ENCODE data around the gene RDH16.
"Not testable (repeated sequence)": the region's sequence is repeated elsewhere in the genome, so short reads cannot be mapped to it uniquely, and the experiment has no call there.

The RDH16 gene

DNA sequence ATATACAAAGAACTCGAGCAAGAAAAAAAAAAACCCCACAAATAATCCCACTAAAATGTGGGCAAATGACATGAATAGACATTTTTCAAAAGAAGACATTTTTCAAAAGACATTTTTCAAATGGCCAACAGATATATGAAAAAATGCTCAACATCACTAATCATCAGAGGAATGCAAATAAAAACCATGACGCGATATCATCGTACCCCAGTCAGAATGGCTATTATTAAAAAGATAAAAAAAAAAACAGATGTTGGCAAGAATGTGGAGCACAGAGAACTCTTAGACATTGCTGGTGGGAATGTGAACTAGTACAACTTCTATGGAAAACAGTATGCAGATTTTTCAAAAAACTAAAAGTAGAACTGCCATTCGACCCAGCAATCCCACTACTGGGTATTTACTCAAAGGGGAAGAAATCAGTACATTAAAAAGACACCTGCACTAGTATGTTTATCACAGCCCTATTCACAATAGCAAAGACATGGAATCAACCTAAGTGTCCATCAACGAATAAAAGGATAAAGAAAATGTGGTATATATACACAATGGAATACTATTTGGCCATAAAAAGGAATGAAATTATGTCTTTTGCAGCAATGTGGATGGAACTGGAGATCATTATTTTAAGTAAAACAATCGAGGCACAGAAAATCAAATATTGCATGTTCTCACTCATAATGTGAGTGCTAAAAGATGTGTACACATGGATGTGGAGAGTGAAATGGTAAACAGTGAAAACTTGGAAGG, 32.6 kb upstream of the RDH16 start:
- in situ Hi-C loops (cut with HindIII; ENCODE audit: low sequenced_read_pairs), result loop anchor here (5.0 to 10.0 kb wide), 2 partner anchors 47 to 235 kb away; partner anchors contain the start of gene PRIM1

DNA sequence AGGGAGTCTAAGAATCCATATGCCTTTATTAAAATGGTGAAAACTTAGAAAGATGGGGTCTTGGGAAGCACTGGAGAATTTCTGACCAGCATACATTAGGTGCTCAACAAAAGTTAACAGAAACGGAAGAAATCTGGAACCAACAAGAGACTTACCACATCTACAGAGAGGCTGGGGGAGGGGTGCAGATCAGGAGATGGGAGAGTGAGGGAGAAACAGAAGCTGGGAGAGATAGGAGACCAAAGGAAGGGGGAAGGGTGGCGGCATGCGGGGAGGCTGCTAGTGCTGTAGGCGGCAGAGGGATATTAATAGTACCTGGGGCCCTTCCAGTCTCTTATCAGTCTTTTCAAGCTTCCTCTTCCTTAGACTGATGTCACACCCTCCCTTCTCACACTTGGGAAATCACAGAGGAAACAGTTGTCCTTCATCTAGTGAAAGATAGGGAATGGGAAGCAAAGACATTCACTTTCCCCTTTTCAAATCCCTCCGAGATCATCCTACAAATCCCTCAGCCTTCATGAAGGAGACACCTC, 30.9 kb upstream of the RDH16 start:
- in situ Hi-C loops (cut with HindIII; ENCODE audit: low sequenced_read_pairs), result loop anchor here (5.0 to 10.0 kb wide), 2 partner anchors 49 to 233 kb away; partner anchors contain the start of gene PRIM1

DNA sequence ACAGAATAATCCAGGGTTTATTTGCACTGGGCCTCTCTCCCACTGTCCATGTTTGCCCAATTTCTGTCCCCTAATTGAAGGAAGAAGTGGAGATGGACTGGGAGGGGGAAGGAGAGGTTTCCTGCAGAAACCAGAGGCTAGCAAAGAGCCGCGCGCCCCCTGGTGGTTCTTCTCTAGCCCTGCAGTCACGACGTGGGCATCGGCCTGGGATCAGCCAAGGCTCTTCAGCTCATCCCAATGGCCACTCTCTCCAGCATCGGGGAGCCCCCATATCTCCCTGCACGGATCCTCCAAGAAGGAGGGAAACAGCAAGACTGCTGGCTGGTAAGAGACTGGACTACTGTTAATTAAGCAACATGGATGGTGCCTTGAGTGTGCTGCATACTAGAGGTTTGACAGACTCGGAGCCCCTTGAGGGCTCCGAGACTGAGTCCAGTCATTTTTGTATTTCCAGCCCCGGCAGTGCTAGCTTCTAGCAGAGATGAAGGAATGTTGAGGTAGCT, 30.2 kb upstream of the RDH16 start:
- in situ Hi-C loops (cut with HindIII; ENCODE audit: low sequenced_read_pairs), result loop anchor here (5.0 to 10.0 kb wide), 2 partner anchors 50 to 233 kb away; partner anchors contain the start of gene PRIM1

DNA sequence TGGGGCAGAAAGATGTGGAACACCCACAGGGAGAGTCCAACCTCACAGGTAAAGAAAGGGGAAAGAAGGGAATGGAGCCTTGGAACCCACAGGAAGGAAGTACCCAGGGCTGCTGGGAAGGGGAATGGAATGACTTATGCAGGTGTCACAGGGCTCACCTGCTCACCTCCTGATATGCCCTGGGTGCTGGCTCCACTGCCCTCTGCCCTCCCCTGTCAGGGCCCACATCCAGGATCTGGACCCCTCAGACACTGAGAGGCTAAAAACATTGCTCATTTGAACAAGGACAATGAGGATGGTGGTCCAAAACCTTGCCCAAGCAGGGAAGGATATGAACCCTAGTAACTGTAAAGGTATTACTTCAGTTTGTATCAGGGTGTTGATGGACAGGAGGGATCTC, 29.6 kb upstream of the RDH16 start:
- in situ Hi-C loops (cut with HindIII; ENCODE audit: low sequenced_read_pairs), result loop anchor here (5.0 to 10.0 kb wide), 2 partner anchors 50 to 232 kb away; partner anchors contain the start of gene PRIM1

GRCh38 chr12:56985714-56986113, 28.3 kb upstream of the RDH16 start:
- in situ Hi-C loops (cut with HindIII; ENCODE audit: low sequenced_read_pairs), result loop anchor here (5.0 to 10.0 kb wide), 2 partner anchors 52 to 231 kb away; partner anchors contain the start of gene PRIM1

DNA sequence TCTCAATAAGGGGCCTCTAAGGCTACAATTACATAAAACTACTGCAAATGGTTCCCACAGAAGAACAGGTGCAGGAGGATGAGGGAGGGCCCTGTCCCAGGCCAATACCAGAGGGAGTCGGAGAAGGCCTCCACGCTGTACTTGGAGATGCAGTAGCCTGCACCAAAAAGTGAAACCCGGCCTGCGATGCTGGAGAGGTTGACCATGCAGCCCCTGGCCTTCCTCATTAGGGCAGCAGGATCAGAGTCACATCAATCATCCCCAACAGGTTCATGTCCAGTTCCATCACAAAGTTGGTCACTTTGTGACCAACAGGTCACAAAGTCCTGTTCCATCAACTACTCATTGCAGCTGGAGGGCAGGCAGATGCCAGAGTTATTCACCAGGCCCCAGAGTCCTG, 26.0 kb upstream of the RDH16 start:
- in situ Hi-C loops (cut with HindIII; ENCODE audit: low sequenced_read_pairs), result loop anchor here (10.0 kb wide), 1 partner anchor 229 kb away; the partner anchor contains the start of gene PRIM1

- in situ Hi-C loops (cut with HindIII; ENCODE audit: low sequenced_read_pairs), result loop anchor here (10.0 kb wide), 1 partner anchor 228 kb away; the partner anchor contains the start of gene PRIM1
Measured at GRCh38 chr12:56982578-56983236, 25.3 kb upstream of the RDH16 start.

GRCh38 chr12:56980941-56981530, 23.6 kb upstream of the RDH16 start:
- in situ Hi-C loops (cut with HindIII; ENCODE audit: low sequenced_read_pairs), result loop anchor here (10.0 kb wide), 1 partner anchor 226 kb away; the partner anchor contains the start of gene PRIM1

DNA sequence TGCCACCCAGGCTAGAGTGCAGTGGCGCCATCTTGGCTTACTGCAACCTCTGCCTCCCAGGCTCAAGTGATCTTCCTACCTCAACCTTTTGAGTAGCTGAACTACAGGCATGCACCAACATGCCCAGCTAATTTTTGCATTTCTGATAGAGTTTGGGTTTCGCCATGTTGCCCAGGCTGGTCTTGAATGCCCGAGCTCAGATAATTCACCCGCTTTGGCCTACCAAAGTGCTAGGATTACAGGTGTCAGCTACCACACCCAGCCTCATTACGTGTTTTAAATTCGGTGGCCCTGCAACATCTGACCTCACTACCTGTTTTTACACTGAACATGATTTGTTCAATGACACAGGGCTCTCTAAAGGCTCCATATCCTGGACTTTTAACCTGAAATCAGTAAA, 22.9 kb upstream of the RDH16 start:
- in situ Hi-C loops (cut with HindIII; ENCODE audit: low sequenced_read_pairs), result loop anchor here (10.0 kb wide), 1 partner anchor 225 kb away; the partner anchor contains the start of gene PRIM1

DNA sequence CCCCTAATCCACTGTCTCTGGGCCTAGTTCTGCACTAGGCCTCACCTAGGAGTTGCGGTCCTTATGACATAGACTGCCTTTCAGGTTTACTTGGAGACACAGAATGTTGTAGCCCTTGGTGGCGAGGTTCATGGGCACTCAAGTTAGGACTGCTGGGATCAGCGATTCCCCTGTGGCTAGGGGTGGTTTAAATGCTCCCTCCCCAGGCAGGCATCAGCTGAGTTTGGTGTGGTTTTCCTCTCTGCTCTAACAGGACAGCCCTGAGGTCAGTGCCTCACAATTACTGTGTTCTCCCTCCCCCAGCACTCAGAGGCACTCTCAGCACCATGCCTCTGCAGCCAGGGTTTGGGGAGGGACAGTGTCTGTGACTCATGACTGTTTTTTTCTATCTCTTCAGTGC, 22.2 kb upstream of the RDH16 start:
- in situ Hi-C loops (cut with HindIII; ENCODE audit: low sequenced_read_pairs), result loop anchor here (10.0 kb wide), 1 partner anchor 225 kb away; the partner anchor contains the start of gene PRIM1

DNA sequence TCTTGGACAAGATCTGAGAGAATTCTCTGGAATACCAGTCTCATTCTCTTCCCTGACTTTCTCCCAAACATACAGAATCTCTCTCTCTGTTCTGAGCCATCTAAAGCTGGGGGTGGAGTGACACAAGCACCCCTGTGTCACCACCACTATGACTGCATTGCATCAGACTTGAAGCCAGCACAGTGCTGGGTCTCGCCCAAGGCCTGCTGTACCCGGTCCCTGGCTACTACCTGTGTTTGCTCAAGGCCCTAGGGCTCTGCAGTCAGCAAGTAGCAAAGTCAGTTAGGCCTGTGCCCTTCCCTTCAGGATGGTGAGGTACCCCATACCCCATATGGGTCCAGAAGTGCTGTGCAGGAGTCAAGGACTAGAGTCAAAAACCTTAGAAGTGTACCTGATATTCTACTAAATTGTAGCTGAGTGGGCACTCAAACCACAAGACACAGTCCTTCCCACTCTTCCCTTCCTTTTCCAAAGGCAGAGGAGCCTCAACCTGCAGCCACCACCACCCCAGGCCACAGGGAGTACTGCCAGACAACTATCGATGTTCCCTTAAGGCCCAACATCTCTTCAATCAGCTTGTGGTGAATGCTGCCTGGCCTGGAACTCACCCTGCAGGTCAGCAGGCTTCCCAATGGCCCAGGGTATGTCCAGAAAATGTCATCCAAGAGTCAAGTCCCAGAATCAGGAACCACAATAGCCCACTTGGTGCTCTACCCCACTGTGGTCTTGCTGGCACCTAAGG, 21.2 kb upstream of the RDH16 start:
- in situ Hi-C loops (cut with HindIII; ENCODE audit: low sequenced_read_pairs), result no loop called here

DNA sequence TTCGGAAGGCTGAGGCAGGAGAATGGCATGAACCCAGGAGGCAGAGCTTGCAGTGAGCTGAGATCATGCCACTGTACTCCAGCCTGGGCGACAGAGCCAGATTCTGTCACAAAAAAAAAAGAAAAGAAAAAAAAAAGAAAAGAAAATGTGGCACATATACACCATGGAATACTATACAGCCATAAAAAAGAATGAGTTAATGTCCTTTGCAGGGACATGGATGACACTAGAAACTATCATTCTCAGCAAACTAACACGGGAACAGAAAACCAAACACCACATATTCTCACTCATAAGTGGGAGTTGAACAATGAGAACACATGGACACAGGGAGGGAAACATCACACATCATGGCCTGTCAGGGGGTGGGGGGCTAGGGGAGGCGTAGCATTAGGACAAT, 20.0 kb upstream of the RDH16 start:
- in situ Hi-C loops (cut with HindIII; ENCODE audit: low sequenced_read_pairs), result not testable (repeated sequence)

DNA sequence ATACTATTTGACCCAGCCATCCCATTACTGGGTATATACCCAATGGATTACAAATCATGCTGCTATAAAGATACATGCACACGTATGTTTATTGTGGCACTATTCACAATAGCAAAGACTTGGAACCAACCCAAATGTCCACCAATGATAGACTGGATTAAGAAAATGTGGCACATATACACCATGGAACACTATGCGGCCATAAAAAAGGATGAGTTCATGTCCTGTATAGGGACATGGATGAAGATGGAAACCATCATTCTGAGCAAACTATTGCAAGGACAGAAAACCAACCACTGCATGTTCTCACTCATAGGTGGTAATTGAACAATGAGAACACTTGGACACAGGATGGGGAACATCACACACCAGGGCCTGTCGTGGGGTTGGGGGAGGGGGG, 16.8 kb upstream of the RDH16 start:
- in situ Hi-C loops (cut with HindIII; ENCODE audit: low sequenced_read_pairs), result not testable (repeated sequence)

DNA sequence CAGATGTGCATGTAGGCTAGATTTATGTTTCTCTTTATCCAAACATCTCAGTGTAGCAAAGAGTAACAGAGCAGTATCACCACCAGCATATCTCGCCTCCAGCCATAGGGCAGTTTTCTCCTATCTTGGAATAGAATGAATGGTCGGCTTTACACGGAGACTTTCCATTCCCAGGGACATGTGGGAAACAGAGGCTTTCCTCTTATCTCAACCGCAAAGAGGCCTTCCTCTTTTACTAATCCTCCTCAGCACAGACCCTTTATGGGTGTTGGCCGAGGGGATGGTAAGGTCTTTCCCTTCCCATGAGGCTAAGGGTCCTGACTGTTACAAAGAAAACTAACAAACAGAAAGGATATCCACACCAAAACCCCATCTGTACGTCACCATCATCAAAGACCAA, 11.5 kb upstream of the RDH16 start:
- in situ Hi-C loops (cut with HindIII; ENCODE audit: low sequenced_read_pairs), result not testable (repeated sequence)

DNA sequence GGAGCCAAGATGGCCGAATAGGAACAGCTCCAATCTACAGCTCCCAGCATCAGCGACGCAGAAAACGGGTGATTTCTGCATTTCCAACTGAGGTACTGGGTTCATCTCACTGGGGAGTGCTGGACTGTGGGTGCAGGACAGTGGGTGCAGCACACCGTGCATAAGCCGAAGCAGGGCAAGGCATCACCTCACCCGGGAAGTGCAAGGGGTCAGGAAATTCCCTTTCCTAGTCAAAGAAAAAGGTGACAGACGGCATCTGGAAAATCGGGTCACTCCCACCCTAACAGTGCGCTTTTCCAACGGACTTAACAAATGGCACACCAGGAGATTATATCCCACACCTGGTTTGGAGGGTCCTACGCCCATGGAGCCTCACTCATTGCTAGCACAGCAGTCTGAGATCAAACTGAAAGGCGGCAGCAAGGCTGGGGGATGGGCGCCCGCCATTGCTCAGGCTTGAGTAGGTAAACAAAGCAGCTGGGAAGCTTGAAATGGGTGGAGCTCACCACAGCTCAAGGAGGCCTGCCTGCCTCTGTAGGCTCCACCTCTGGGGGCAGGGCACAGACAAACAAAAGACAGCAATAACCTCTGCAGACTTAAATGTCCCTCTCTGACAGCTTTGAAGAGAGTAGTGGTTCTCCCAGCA, 8.7 kb upstream of the RDH16 start:
- in situ Hi-C loops (cut with HindIII; ENCODE audit: low sequenced_read_pairs), result not testable (repeated sequence)

- in situ Hi-C loops (cut with HindIII; ENCODE audit: low sequenced_read_pairs), result not testable (repeated sequence)
Measured at GRCh38 chr12:56965124-56965523, 7.7 kb upstream of the RDH16 start.

GRCh38 chr12:56963557-56963956, 6.1 kb upstream of the RDH16 start:
- in situ Hi-C loops (cut with HindIII; ENCODE audit: low sequenced_read_pairs), result not testable (repeated sequence)

DNA sequence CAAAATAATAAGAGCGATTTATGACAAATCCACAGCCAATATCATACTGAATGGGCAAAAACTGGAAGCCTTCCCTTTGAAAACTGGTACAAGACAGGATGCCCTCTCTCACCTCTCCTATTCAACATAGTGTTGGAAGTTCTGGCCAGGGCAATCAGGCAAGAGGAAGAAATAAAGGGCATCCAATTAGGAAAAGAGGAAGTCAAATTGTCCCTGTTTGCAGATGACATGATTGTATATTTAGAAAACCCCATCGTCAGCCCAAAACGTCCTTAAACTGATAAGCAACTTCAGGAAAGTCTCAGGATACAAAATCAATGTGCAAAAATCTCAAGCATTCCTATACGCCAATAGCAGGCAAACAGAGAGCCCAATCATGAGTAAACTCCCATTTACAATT, 4.8 kb upstream of the RDH16 start:
- in situ Hi-C loops (cut with HindIII; ENCODE audit: low sequenced_read_pairs), result not testable (repeated sequence)

GRCh38 chr12:56958422-56958821, 1.0 kb upstream of the RDH16 start:
- in situ Hi-C loops (cut with HindIII; ENCODE audit: low sequenced_read_pairs), result no loop called here

Measured in endothelial cell of hepatic sinusoid (primary cell).